Glomerular visceral epithelial cell (primary cell): ENCODE measurements around the gene ECM1.
A peak's percentile ranks its signal among the peaks of the same experiment; 100 is the strongest.

Experiments used
- DNase-seq: peaks from one replicate; pipeline ENCODE4 v3.0.0-alpha.2; 2016; ENCODE audit errors: extremely low spot score

The ECM1 gene

DNA sequence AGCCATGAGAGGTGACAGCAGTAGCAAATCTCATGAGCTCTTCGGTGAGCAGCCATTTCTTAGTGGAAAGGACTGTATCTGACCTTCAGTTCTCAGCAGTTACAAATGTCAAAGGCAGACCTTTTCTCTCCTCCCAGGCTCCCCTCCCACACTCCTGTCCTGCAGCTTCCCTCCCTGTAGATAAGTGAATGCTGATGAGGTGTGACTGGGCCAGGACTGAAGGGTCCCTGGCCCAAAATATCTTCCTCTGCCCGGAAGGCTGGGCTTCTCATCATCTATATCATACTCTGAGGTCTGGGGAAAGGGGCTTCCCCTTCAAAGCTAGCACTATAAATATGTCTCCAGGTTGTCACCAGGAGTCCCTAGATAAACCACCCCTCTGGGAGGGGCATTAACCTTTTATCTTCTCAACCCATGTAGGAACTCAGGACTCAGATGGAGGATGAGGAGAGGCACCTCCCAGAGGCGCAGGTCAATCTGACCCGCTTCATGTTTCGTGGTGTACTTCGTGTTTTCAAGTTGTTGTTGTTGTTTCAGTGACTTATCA, 37.6 kb downstream of the ECM1 start:
- no peak for DNase-seq

DNA sequence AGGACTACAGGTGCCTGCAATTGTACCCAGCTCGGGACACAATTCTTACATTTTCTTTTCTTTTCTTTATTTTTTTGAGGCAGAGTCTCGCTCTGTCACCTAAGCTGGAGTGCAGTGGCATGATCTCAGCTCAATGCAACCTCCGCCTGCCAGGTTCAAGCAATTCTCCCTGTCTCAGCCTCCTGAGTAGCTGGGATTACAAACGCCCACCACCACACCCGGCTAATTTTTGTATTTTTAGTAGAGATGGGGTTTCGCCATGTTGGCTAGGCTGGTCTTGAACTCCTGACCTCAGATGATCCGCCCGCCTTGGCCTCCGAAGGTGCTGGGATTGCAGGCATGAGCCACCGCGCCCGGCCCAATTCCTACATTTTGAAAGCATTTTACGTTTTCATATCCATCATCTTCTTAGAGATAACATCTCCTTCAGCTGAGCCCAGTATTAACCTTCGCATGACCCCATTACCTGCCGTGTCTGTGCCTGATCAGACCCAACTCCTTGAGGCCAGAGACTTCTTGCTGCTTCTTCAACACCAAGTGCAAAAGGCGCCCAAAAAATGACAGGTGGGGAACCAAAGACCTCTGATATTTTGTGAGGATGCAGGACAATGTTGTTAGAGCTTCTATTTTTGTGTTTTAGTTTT, 38.5 kb downstream of the ECM1 start:
- no peak for DNase-seq

DNA sequence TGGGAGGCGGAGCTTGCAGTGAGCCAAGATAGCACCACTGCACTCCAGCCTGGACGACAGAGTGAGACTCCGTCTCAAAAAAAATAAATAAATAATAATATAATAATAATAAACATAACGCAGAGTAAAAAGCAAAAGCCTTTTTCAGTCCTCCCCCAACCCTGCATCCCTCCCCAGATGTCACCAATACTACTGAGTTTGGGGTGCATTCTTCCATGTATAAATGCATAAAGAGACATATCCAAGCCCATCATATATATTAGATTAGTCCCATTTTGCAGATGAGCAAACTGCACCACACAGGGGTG, 40.4 kb downstream of the ECM1 start:
- DNase-seq = no peak

DNA sequence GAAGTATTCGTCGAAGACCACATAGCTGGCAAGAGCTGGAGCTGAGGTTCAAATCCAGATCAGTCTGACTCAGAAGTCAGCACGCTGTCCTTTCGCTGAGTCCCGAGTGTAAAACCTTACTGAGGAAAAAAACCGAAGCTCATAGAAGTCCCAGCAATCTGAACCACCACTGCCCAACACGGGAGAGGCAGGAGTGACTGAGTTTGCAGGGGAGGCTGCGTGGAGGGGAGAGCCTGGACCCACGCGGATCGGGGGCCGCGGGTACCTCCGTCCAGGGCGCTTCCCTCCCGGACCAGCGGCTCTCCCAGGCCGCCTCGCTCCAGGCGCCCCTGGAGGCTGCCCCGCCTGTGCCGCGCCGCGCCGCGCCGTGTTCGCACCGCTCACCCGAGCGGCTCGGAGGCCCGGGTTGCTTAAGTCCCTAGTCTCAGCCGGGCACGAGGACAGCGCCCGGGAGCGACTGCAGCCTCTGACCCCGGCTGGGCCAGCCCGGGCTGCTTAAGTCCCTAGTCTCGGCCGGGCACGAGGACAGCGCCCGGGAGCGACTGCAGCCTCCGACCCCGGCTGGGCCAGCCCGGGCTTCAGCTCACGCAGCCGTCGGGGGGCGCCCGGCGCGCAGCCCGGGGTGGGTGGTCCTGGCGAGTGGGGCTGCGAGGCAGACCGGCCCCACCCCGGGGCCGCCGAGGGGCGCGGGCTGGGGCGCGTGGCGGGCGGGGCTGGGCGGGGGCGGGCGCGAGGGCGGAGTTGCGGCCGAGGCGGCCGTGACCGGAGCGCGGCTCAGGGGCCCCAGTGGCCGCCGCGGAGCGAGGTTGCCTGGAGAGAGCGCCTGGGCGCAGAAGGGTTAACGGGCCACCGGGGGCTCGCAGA, 41.0 kb downstream of the ECM1 start, which contains the start of gene ADAMTSL4:
Gene ADAMTSL4, plus strand, starts transcription at position 777 of the 864 bp plus-strand sequence. CDS start 2,881 bp downstream, outside the sequence.
- DNase-seq = peak; percentile 80

DNA sequence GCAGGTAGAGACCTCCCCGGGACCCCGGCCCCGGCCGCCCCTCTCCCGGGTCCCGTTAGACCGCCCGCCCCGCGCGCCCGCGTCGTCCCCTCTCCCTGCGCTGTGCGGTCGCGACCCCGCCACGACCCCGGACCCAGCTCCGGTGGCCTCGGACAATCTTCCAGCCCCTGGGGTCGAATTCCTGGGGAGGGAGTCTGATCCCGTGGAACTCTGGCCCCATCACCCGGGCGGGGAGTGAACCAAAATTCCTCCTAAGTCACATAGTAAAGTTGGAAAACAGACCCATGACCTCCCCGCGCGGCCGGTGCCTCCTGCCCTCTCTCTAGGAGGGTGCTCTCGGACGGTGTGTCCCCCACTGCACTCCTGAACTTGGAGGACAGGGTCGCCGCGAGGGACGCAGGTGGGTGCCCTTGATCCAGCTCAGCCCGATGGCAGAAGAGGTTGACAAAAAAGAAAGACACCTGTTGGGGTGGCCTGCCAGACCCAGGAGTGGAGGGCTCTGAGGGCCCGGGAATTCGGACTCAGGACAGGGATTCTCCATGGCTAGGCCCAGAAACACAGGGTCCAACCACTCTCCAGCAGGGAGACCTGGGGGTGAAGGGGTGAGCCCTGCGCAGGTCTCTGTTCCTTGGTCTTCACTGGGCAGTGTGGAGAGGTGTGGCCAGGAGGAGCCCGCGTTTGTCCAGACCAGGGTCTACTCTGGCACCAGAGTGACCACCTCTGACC, 41.8 kb downstream of the ECM1 start:
- no peak for DNase-seq

DNA sequence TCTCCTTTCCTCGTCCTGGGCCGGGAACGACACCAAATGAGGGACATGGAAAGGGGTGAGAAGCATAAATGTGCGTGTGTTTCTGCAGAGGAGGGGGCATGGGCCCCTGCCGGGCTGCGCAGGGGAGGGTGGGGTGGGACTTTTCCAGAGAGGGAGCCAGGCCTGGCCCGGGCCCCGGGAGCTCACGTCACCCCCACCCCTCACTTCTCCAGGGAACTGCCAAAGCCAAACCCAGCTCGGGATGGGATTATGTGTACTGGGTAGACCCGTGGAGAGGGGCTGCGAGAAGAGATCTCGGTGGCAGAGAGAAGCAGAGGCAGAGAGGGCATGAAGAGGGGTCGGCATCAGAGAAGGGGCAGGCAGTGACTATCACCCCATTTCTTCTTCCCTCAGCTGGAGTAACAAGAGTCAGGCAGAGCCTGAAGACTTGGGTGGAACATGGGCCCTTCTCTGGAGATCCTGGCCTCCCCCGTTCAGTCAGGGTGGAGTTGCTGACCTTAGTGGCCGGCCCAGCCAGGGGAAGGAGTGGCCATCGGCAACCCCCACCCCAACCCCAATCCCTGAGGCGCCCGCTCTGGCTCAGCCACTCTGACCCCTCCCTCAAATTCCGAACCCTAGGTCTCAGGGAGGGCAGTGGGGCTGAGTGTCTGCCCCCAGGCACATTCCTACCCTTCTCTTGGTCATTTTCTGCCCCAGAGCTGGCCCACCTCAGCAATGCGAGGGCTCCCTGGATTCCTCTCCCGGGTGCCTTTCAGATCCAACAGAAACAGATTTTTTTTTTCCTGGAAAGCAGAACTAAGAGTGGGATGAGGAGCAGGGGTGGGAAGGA, 42.5 kb downstream of the ECM1 start:
- DNase-seq = no peak

DNA sequence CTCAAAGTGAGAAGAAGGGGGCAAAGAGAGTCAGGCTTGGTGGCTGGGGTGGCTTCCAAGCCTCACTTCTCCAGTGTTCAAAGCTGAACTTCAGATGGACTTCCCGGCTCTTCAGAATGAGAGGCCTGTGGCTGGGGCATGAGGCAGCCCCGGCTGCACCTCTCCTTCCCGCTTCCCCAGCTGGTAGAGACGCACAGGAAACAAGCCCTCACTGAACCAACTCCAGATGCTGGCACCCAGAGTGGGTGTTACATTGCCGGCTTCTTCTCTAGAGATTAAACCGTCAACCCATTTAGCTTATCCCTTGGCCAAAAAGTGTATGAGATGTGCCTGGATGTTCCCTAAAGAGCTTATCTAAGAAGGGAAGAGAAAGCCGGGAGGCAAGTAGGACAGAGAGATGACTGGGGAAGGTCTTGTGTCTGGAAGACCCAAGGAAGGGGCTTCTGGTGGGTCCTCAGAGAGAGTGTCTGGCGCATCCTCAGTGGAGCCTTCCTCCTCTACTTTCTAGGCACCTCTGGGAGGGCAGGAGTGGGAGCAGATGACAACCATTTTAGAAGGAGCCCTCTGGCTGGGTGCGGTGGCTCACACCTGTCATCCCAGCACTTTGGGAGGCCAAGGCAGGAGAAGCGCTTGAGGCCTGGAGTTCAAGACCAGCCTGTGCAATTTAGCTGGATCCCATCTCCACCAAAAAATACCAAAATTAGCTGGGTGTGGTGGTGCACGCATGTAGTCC, 43.3 kb downstream of the ECM1 start:
- DNase-seq = no peak

DNA sequence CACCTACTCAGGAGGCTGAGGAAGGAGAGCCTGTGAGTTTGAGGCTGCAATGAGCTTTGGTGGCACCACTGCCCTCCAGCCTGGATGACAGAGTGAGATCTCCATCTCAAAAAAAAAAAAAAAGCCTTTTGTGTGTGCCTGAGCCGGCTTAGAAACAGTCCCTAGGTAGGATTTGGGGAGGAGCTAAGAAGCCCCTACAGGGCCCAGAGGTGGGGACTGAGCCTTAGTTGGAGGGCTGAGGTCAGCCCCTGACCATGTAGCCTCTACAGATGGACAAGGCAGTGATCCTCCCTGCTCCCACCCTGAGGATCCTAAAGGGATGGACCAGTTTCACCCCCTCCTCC, 43.8 kb downstream of the ECM1 start:
- no peak for DNase-seq

DNA sequence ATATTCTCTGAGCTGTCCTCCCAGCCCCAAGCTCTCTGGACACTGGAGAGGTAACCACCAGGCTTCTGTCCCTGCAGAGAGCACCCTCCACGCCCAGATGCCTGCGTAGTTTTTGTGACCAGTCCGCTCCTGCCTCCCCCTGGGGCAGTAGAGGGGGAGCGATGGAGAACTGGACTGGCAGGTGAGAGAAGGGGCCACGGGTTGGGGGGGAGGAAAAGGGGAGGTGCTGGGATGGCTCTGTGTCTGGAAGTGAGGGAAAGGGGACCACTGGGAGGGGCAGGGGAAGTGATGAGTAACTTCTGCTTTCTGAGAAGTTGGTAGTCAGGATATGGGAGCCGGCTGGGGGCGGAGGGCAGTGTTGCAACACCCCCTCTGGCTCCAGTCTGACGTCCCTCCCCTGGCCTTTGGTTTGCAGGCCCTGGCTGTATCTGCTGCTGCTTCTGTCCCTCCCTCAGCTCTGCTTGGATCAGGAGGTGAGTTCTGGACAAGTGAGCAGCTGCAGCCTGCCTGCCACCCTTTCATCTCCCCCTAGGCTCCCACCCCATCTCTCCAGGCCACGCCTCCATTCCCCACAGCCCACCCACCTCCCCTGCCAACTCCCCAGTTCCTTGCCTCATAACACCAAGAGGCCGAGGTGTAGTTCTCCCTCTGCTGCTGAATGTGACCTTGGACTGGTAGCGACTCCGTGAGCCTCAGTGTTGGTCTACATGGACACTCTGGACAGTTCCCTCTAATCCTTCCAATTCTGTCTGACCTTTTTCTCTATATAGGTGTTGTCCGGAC, 44.4 kb downstream of the ECM1 start:
- DNase-seq = peak; percentile 67

DNA sequence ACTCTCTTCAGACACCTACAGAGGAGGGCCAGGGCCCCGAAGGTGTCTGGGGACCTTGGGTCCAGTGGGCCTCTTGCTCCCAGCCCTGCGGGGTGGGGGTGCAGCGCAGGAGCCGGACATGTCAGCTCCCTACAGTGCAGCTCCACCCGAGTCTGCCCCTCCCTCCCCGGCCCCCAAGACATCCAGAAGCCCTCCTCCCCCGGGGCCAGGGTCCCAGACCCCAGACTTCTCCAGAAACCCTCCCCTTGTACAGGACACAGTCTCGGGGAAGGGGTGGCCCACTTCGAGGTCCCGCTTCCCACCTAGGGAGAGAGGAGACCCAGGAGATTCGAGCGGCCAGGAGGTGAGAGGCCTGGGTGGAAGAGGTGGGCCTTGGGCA, 45.0 kb downstream of the ECM1 start:
- no peak for DNase-seq

DNA sequence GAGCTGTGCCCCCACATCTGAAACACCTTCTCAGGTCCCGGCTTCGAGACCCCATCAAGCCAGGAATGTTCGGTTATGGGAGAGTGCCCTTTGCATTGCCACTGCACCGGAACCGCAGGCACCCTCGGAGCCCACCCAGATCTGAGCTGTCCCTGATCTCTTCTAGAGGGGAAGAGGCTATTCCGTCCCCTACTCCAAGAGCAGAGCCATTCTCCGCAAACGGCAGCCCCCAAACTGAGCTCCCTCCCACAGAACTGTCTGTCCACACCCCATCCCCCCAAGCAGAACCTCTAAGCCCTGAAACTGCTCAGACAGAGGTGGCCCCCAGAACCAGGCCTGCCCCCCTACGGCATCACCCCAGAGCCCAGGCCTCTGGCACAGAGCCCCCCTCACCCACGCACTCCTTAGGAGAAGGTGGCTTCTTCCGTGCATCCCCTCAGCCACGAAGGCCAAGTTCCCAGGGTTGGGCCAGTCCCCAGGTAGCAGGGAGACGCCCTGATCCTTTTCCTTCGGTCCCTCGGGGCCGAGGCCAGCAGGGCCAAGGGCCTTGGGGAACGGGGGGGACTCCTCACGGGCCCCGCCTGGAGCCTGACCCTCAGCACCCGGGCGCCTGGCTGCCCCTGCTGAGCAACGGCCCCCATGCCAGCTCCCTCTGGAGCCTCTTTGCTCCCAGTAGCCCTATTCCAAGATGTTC, 45.6 kb downstream of the ECM1 start:
- no peak for DNase-seq

DNA sequence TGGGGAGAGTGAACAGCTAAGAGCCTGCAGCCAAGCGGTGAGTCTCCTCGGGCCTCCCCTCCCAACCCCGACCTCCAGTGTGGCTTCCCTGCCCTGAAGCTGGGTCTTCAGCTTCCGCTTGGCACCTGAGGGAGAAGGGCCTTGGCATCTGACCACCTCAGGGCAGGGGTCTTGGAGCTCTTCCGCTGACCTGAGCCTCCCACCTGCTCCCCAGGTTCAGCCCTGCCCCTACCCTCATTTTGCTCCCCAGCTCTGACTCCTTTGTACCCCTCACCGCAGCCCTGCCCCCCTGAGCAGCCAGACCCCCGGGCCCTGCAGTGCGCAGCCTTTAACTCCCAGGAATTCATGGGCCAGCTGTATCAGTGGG, 46.2 kb downstream of the ECM1 start:
- DNase-seq = no peak

DNA sequence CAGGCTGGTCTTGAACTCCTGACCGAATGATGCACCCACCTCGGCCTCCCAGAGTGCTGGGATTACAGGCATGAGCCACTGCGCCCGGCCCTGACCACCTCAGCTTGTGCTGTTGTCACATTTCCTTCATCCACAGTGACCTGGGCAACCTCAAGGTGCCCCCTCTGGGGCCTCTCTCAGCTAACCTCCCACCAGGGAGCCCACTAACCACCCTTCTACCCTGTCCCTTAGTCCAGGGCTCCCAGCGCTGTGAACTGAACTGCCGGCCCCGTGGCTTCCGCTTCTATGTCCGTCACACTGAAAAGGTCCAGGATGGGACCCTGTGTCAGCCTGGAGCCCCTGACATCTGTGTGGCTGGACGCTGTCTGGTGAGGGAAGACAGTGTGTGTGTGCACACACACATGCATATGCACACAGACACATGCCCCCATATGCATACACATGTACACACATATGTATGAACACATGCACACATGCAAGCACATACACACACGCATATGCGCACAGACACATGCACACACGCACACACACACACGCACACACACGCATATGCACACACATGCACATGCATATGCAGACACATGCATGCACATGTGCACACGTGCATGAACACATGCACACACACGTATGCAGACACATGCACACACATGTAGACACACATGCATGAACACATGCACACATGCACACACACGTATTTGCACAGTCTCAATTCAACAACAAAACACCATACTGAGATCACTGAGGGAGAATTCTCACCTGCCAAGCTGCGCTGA, 47.5 kb downstream of the ECM1 start:
- no peak for DNase-seq

DNA sequence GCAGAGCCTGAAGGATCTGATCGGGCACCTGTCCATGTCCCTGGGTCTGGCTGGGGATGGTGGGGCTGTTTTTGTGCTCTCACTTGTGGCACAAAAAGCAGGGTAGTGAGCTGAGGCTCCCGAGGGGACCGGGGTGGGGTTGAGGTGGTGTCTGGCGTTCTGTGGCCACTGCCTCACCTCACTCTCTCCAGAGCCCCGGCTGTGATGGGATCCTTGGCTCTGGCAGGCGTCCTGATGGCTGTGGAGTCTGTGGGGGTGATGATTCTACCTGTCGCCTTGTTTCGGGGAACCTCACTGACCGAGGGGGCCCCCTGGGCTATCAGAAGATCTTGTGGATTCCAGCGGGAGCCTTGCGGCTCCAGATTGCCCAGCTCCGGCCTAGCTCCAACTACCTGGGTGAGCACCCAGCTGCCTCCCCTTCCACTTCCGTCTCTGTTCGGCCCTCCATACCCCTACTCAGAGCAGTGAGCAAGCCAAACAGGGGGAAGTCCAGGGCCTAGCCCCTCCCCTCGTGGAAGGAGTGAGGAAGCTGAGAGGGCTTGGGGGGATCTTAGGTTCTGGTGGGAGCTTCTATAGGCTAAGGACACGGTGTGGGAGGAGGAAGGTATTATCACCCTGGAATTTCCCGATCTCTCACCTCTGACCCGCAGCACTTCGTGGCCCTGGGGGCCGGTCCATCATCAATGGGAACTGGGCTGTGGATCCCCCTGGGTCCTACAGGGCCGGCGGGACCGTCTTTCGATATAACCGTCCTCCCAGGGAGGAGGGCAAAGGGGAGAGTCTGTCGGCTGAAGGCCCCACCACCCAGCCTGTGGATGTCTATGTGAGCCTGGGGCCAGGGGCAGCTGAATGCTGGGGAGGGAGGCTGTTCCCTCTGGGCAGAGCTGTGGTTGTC, 48.3 kb downstream of the ECM1 start:
- no peak for DNase-seq

DNA sequence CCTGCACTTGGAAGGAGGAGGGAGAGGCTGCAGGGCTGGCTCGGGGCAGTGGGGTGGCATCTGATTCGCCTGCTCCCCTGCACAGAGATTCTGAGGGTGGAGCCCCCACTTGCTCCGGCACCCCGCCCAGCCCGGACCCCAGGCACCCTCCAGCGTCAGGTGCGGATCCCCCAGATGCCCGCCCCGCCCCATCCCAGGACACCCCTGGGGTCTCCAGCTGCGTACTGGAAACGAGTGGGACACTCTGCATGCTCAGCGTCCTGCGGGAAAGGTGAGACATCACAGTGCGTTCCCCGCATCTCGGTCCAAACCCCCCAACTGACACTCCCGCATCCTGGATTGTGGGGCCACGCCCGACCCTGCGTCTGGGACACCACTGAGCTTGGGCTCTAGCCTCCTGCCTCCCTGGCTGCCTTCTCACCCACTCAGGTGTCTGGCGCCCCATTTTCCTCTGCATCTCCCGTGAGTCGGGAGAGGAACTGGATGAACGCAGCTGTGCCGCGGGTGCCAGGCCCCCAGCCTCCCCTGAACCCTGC, 49.2 kb downstream of the ECM1 start:
- DNase-seq = no peak

DNA sequence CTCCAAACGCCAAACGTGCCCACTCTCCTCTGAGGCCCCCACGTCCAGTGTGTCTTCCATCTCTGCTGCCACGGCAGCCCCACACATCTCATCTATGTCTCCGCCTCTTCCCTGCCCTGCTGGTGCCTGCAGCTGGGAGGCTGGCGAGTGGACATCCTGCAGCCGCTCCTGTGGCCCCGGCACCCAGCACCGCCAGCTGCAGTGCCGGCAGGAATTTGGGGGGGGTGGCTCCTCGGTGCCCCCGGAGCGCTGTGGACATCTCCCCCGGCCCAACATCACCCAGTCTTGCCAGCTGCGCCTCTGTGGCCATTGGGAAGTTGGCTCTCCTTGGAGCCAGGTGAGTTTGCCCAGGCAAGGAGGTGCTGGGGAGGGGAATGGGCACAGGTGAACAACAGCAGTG, 49.9 kb downstream of the ECM1 start:
- no peak for DNase-seq

DNA sequence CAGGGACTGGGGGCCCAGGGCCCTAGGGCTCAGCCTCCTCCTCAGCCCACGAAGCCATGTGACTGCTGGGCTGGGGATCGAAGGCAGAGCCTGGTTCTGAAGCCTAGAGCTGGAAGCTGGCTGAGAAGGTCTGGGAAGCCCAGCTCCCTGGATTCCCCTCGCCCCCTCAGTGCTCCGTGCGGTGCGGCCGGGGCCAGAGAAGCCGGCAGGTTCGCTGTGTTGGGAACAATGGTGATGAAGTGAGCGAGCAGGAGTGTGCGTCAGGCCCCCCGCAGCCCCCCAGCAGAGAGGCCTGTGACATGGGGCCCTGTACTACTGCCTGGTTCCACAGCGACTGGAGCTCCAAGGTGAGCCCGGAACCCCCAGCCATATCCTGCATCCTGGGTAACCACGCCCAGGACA, 50.4 kb downstream of the ECM1 start:
- no peak for DNase-seq
